Neutrophil (primary cell): ENCODE data around the gene FAM20A.

Source experiments
- H3K27ac ChIP-seq: fragments of 200-600 bp; sonication (generic); 2 replicates; pipeline ENCODE4 v1.5.1; 2016; ENCODE audit warnings: mild to moderate bottlenecking, moderate library complexity
- H3K27me3 ChIP-seq: fragments of 200-600 bp; sonication (generic); 2 replicates; pipeline ENCODE4 v1.6.0; 2016; ENCODE audit warnings: mild to moderate bottlenecking
- H3K36me3 ChIP-seq: fragments of 200-600 bp; sonication (generic); 2 replicates; pipeline ENCODE4 v1.5.1; 2017
- H3K4me1 ChIP-seq, 2 experiments: fragments of 200-600 bp in 1 of 2; sonication (generic) in 1 of 2; 1 replicate in 1 of 2; 2 replicates in 1 of 2; pipeline versions ENCODE4 v1.5.1 to v1.6.1; 2013 to 2016; ENCODE audit warnings: low read depth in 1 of 2, low read length in 1 of 2, mild to moderate bottlenecking in 1 of 2, moderate library complexity in 1 of 2; ENCODE audit not compliant: control insufficient read depth in 1 of 2, insufficient read depth in 1 of 2
- H3K4me3 ChIP-seq, 2 experiments: fragments of 200-600 bp in 1 of 2; sonication (generic) in 1 of 2; 1 replicate in 1 of 2; 2 replicates in 1 of 2; pipeline ENCODE4 v1.5.1; 2013 to 2016; ENCODE audit warnings: low read depth in 1 of 2, low read length in 1 of 2, mild to moderate bottlenecking in 1 of 2, moderate library complexity in 1 of 2
- H3K9me3 ChIP-seq: fragments of 200-600 bp; sonication (generic); 2 replicates; pipeline ENCODE4 v1.5.1; 2016
- TF ChIP-seq, protein P1 (sequence below): fragments of 200-600 bp; sonication (generic); IDR thresholded peaks from 2 replicates; pipeline ENCODE4 v1.5.1; 2016; ENCODE audit warnings: antibody characterized with exemption

The FAM20A gene

DNA sequence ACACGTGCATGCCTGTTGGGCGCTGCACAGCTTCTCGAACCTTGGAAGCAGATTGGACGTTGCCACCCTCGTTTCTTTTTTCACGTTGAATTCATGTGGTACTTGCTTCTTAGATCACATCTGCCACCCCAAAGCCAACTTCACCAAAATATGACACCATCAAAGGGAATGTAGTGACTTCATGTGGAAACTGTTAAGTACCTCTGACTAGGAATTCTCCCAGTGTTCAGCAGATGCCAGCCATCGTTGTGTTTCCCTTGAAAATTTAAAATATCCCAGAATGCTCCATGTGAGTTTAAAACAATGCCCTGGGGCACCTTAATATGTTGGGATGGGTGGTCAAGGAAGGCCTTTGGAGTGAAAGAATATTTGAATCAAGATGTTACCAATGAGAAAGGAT, 22.6 kb upstream of the FAM20A start:
- H3K27ac ChIP-seq: no peak overlapping the region
- TF ChIP-seq, protein P1, sequence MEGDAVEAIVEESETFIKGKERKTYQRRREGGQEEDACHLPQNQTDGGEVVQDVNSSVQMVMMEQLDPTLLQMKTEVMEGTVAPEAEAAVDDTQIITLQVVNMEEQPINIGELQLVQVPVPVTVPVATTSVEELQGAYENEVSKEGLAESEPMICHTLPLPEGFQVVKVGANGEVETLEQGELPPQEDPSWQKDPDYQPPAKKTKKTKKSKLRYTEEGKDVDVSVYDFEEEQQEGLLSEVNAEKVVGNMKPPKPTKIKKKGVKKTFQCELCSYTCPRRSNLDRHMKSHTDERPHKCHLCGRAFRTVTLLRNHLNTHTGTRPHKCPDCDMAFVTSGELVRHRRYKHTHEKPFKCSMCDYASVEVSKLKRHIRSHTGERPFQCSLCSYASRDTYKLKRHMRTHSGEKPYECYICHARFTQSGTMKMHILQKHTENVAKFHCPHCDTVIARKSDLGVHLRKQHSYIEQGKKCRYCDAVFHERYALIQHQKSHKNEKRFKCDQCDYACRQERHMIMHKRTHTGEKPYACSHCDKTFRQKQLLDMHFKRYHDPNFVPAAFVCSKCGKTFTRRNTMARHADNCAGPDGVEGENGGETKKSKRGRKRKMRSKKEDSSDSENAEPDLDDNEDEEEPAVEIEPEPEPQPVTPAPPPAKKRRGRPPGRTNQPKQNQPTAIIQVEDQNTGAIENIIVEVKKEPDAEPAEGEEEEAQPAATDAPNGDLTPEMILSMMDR: no peak
- no peak overlapping the region for H3K4me3 ChIP-seq
- no peaks in the 10 kb centered on the region for H3K9me3 ChIP-seq
- H3K36me3 ChIP-seq: no peaks in the 10 kb centered on the region
- no peaks in the 10 kb centered on the region for H3K27me3 ChIP-seq
- peaks cover 15 to 21% of the 10 kb centered on the region in 2 experiments for H3K4me1 ChIP-seq

DNA sequence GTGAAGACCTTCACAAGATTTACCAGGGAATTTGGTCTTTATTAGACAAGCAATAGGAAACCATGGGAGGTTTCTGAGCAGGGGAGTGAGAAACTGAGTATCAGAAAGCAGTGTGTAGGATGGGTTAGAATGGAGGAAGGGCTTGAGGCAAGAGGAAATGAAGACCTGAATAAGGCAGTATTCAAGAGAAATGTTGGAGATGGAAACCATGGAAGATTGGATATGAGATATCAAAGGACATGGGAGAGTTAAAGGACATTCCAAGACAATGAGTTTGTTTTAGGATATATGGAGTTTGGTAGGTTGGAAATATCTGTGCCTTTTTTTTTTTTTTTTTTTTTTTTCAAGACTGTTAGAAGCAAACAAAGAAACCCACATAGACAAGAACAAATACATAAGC, 21.3 kb upstream of the FAM20A start:
- no peaks in the 10 kb centered on the region for H3K9me3 ChIP-seq
- H3K36me3 ChIP-seq: no peaks in the 10 kb centered on the region
- no peak overlapping the region for H3K27ac ChIP-seq
- TF ChIP-seq, protein P1: no peak
- peaks cover 15 to 21% of the 10 kb centered on the region in 2 experiments for H3K4me1 ChIP-seq
- no peak overlapping the region for H3K4me3 ChIP-seq
- H3K27me3 ChIP-seq: no peaks in the 10 kb centered on the region

DNA sequence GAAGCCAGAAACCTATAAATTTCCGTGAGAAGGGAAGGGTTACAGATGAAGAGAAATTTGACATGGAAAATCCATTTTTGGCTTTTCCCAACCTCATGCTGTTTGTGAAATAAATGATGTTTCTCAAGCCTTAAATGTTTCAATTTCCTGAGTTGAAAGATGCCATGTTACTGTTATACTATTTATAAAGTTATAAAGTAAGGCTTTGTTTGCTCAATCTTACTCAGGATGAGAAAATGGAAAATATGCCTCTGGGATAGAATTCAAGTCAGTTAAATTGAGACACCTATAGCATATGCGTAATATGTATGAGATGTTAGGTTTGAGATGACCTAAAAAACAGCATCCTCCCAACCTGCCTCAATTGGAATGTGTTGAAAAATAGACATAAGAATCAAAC, 19.9 kb upstream of the FAM20A start:
- H3K9me3 ChIP-seq: no peaks in the 10 kb centered on the region
- no peak overlapping the region for H3K4me3 ChIP-seq
- H3K36me3 ChIP-seq: no peaks in the 10 kb centered on the region
- no peak overlapping the region for H3K27ac ChIP-seq
- no peaks in the 10 kb centered on the region for H3K27me3 ChIP-seq
- TF ChIP-seq, protein P1: no peak
- peaks cover 15 to 21% of the 10 kb centered on the region in 2 experiments for H3K4me1 ChIP-seq

DNA sequence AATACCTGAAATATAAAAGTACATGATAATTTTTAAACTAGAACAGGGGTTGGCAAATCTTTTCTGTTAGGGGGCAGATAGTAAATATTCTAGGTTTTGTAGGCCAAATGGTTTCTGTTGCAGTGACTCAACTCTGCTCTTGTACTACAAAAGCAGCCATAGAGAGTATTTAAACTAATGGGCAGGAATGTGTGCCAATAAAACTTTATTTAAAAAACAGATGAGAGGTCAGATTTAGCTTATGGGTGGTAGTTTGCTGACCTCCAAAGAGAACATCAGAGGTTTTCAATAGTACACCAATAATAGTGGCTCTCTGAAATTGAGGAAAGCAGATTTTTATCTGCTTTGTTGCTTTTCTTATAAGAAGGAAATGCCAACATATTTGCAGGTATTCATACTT, 15.2 kb upstream of the FAM20A start:
- H3K36me3 ChIP-seq: no peaks in the 10 kb centered on the region
- TF ChIP-seq, protein P1: no peak
- H3K4me3 ChIP-seq: no peak overlapping the region
- no peaks in the 10 kb centered on the region for H3K9me3 ChIP-seq
- H3K4me1 ChIP-seq: peaks cover 15 to 17% of the 10 kb centered on the region in 2 experiments
- H3K27ac ChIP-seq: no peak overlapping the region
- H3K27me3 ChIP-seq: peaks cover 18% of the 10 kb centered on the region

DNA sequence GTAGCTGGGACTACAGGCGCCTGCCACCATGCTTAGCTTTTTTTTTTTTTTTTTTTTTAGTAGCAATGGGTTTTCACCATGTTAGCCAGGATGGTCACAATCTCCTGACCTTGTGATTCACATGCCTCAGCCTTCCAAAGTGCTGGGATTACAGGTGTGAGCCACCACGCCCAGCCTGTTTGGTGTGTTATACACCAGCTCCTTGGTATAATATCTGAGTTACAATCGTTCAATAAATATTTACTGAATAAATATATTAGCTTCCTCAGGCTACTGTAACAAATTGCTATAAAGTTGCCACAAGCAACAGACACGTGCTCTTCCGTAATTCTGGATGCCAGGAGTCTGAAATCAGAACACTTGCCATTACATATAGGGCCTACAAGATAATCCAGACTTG, 13.6 kb upstream of the FAM20A start:
- H3K36me3 ChIP-seq: no peaks in the 10 kb centered on the region
- peaks cover 19% of the 10 kb centered on the region for H3K27me3 ChIP-seq
- H3K27ac ChIP-seq: no peak overlapping the region
- H3K4me1 ChIP-seq: peaks cover 3 to 4% of the 10 kb centered on the region in 2 experiments
- no peak overlapping the region for H3K4me3 ChIP-seq
- no peaks in the 10 kb centered on the region for H3K9me3 ChIP-seq
- TF ChIP-seq, protein P1: no peak
